ENCODE results near the gene RNF207. TPM values are rescaled to one million over a fixed set of nuclear protein-coding genes. Genes with fewer than 3 reads are reported as not detected.

RNF207 gene
- total and polyA plus RNA-seq, 2 of the 8 experiments (the other 6 are each of a cell fraction or from before 2014, with no cell fraction given), result 3.9 to 5.4 TPM

DNA sequence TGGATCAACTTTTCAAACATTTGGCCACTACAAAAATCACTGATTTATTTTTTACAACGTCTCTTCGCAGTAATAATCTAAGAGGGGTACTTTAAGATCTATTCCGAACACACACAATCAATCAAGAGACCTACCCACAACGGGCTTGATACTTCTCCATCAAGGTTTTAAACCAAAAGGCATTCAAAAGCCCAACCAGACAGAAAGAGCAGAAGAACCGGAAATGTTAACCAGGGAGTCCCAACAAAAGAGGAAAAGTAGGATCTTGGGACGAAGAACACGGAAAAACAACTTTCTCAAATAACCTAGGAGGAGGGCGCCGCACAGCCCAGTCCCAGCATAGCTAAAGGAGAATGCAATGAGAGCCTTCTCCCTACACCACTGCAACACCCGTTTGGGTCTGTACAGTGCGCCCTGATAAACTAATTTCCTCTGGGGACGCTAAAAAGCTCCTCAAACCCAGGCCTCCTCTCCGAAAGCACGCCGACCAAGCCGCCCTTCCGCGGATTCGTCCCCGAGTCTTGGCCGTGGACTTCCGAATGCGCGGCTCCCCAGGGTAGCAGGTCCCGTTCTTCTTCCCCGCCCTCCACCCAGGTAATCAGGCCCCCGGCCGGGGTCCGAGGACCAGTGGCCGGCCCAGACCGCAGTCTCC, 7.1 kb upstream of the RNF207 start (continued):
- TF ChIP-seq SRF (IDR thresholded peaks at IDR 0.05; ENCODE audit: low read depth, low read length), result no peak
- no peak for TF ChIP-seq SIRT6 (IDR thresholded peaks at IDR 0.05; ENCODE audit: low read length)
- TF ChIP-seq, protein P1, sequence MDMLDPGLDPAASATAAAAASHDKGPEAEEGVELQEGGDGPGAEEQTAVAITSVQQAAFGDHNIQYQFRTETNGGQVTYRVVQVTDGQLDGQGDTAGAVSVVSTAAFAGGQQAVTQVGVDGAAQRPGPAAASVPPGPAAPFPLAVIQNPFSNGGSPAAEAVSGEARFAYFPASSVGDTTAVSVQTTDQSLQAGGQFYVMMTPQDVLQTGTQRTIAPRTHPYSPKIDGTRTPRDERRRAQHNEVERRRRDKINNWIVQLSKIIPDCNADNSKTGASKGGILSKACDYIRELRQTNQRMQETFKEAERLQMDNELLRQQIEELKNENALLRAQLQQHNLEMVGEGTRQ (IDR thresholded peaks at IDR 0.05; ENCODE audit: low read length), result no peak
- no peak for TF ChIP-seq PHF8 (conservative IDR thresholded peaks at IDR 0.05; ENCODE audit: low read depth, low read length)
- TF ChIP-seq BACH1 (IDR thresholded peaks at IDR 0.05; ENCODE audit: low read length), result no peak
- TF ChIP-seq CHD1 (IDR thresholded peaks at IDR 0.05; ENCODE audit: low read depth, low read length), result no peak
- no peak for TF ChIP-seq RNF2 (IDR thresholded peaks at IDR 0.05; ENCODE audit: borderline replicate concordance, low read depth, low read length, missing control alignments, poor library complexity, severe bottlenecking)
- 0 out of 4 replicates have a peak, but pooled peaks of 1 of the 2 experiments have one; percentile 17 for TF ChIP-seq SIN3A (conservative IDR thresholded peaks at IDR 0.05 in 1 of 2, IDR thresholded peaks at IDR 0.05 in 1 of 2; ENCODE audit: low read depth in 1 of 2, low read length in 2 of 2)
- TF ChIP-seq CREB1 (IDR thresholded peaks at IDR 0.05), result no peak
- no peak for TF ChIP-seq RAD21 (IDR thresholded peaks at IDR 0.05 in 1 of 2, conservative IDR thresholded peaks at IDR 0.05 in 1 of 2; ENCODE audit: low read depth in 2 of 2, low read length in 2 of 2)
- no peak for TF ChIP-seq GABPA (IDR thresholded peaks at IDR 0.05; ENCODE audit: borderline replicate concordance, insufficient read depth, low read length)
- TF ChIP-seq HDAC2 (IDR thresholded peaks at IDR 0.05; ENCODE audit: borderline replicate concordance in 1 of 2, low read depth in 2 of 2, low read length in 2 of 2), result no peak
- no peak for TF ChIP-seq ASH2L (IDR thresholded peaks at IDR 0.05; ENCODE audit: low read length)
- TF ChIP-seq SIX5 (IDR thresholded peaks at IDR 0.05; ENCODE audit: low read depth, low read length), result no peak
